Endothelial cell of umbilical vein (primary cell): Measurements from ENCODE around the gene TGFBR3.

Experiments
- EZH2 ChIP-seq: IDR thresholded peaks from 2 replicates; pipeline ENCODE4 v1.6.1; 2012; ENCODE audit warnings: borderline replicate concordance, low read depth, mild to moderate bottlenecking, moderate library complexity, low read length, inconsistent platforms; ENCODE audit not compliant: severe bottlenecking
- FOS ChIP-seq: IDR thresholded peaks from 2 replicates; pipeline ENCODE4 v1.6.1; 2011; ENCODE audit warnings: mild to moderate bottlenecking, low read length, moderate library complexity, borderline replicate concordance; ENCODE audit not compliant: insufficient read depth
- GATA2 ChIP-seq: IDR thresholded peaks from 2 replicates; pipeline ENCODE4 v1.7.0; 2011; ENCODE audit warnings: low read depth, mild to moderate bottlenecking, moderate library complexity, mixed read lengths, low read length; ENCODE audit not compliant: insufficient read length, insufficient read depth
- JUN ChIP-seq: IDR thresholded peaks from 2 replicates; pipeline ENCODE4 v1.6.1; 2011; ENCODE audit warnings: borderline replicate concordance, low read depth; ENCODE audit not compliant: insufficient read length, insufficient read depth
- MAX ChIP-seq: IDR thresholded peaks from 2 replicates; pipeline ENCODE4 v1.6.1; 2011; ENCODE audit not compliant: insufficient read depth, insufficient read length
- MYC ChIP-seq: IDR thresholded peaks from one replicate; pipeline ENCODE4 v1.6.1; 2011; ENCODE audit warnings: mild to moderate bottlenecking, low read depth, low read length
- POLR2A ChIP-seq: IDR thresholded peaks from 2 replicates; pipeline ENCODE4 v1.6.1; 2012; ENCODE audit warnings: low read depth, mild to moderate bottlenecking, control low read depth, low read length
- POLR2AphosphoS5 ChIP-seq: IDR thresholded peaks from 2 replicates; pipeline ENCODE4 v1.6.1; 2012; ENCODE audit warnings: low read depth, mild to moderate bottlenecking, control low read depth, low read length, moderate library complexity; ENCODE audit not compliant: insufficient read depth
- TF ChIP-seq, protein P1 (sequence below), 2 donors: IDR thresholded peaks; 1 replicate in 1 of 2; 2 replicates in 1 of 2; pipeline ENCODE4 v1.5.1; 2011; ENCODE audit warnings: low read length in 2 of 2, mild to moderate bottlenecking in 2 of 2, moderate library complexity in 2 of 2, control low read depth in 1 of 2, inconsistent platforms in 1 of 2, low read depth in 1 of 2; ENCODE audit not compliant: insufficient read depth in 1 of 2; ENCODE audit errors: extremely low read depth in 1 of 2

- TF ChIP-seq, protein P1, sequence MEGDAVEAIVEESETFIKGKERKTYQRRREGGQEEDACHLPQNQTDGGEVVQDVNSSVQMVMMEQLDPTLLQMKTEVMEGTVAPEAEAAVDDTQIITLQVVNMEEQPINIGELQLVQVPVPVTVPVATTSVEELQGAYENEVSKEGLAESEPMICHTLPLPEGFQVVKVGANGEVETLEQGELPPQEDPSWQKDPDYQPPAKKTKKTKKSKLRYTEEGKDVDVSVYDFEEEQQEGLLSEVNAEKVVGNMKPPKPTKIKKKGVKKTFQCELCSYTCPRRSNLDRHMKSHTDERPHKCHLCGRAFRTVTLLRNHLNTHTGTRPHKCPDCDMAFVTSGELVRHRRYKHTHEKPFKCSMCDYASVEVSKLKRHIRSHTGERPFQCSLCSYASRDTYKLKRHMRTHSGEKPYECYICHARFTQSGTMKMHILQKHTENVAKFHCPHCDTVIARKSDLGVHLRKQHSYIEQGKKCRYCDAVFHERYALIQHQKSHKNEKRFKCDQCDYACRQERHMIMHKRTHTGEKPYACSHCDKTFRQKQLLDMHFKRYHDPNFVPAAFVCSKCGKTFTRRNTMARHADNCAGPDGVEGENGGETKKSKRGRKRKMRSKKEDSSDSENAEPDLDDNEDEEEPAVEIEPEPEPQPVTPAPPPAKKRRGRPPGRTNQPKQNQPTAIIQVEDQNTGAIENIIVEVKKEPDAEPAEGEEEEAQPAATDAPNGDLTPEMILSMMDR (IDR thresholded peaks at IDR 0.05; ENCODE audit: extremely low read depth in 1 of 2, insufficient read depth in 1 of 2, low read depth in 1 of 2, low read length in 2 of 2), result no peak
- TF ChIP-seq POLR2AphosphoS5 (no peak), GATA2 (no peak), JUN (no peak), POLR2A (no peak), FOS (no peak), EZH2 (no peak), MAX (no peak), MYC (no peak)
Measured at GRCh38 chr1:91916046-91916445, 30.1 kb upstream of the TGFBR3 start.
